Stimulated activated naive CD8-positive, alpha-beta T cell treated with anti-CD3 and anti-CD28 coated beads, Interleukin-15, Interleukin-2, amounts not matched to agents 100 ng/mL and 50 ng/mL, for 24 hours (primary cell): ENCODE measurements around the gene NMBR.
"Not testable (repeated sequence)": the region's sequence is repeated elsewhere in the genome, so short reads cannot be mapped to it uniquely, and the experiment has no call there.

Source experiments
- H3K27ac Mint-ChIP-seq: one replicate; pipeline ENCODE4 v1.8.0; 2021; ENCODE audit warnings: mild to moderate bottlenecking, mixed read lengths
- H3K27me3 Mint-ChIP-seq: one replicate; pipeline ENCODE4 v1.8.0; 2021; ENCODE audit warnings: mixed read lengths
- H3K36me3 Mint-ChIP-seq: one replicate; pipeline ENCODE4 v1.8.0; 2021; ENCODE audit warnings: low read depth, mixed read lengths
- H3K4me1 Mint-ChIP-seq: one replicate; pipeline ENCODE4 v1.8.0; 2021; ENCODE audit warnings: low read depth, mixed read lengths
- H3K4me3 Mint-ChIP-seq: one replicate; pipeline ENCODE4 v1.8.0; 2021; ENCODE audit warnings: mild to moderate bottlenecking, mixed read lengths
- H3K9me3 Mint-ChIP-seq: one replicate; pipeline ENCODE4 v1.8.0; 2021; ENCODE audit warnings: mixed read lengths

Gene NMBR

GRCh38 chr6:142146828-142147662 lies at the start of gene NMBR, which contains the start of gene VTA1:
NMBR (minus strand) TSS chr6:142147122; CDS start chr6:142088658, 58,464 bp downstream.
VTA1 (plus strand) TSS chr6:142147263; CDS start chr6:142147288, 25 bp downstream.
- Mint-ChIP-seq H3K27ac (peak within 1 kb of the TSS; percentile 88), H3K4me3 (peak within 1 kb of the TSS; percentile 94), H3K9me3 (no peaks in the 10 kb centered on the region), H3K4me1 (peaks cover 63% of the 10 kb centered on the region), H3K27me3 (no peaks in the 10 kb centered on the region), H3K36me3 (peaks cover 22% of the 10 kb centered on the region)

GRCh38 chr6:142195862-142196541 lies 49.1 kb upstream of the NMBR start:
- no peaks in the 10 kb centered on the region for H3K9me3 Mint-ChIP-seq
- no peak overlapping the region for H3K4me3 Mint-ChIP-seq
- H3K4me1 Mint-ChIP-seq, result peaks cover 34% of the 10 kb centered on the region
- peak overlapping the region; percentile 23 for H3K27ac Mint-ChIP-seq
- H3K27me3 Mint-ChIP-seq, result no peaks in the 10 kb centered on the region
- H3K36me3 Mint-ChIP-seq, result peaks cover 50% of the 10 kb centered on the region

- no peaks in the 10 kb centered on the region for H3K9me3 Mint-ChIP-seq
- H3K36me3 Mint-ChIP-seq, result peaks cover 47% of the 10 kb centered on the region
Measured at GRCh38 chr6:142193621-142194020, 46.7 kb upstream of the NMBR start.

GRCh38 chr6:142192343-142192742 lies 45.4 kb upstream of the NMBR start:
- H3K9me3 Mint-ChIP-seq, result no peaks in the 10 kb centered on the region
- no peak overlapping the region for H3K27ac Mint-ChIP-seq
- no peak overlapping the region for H3K4me3 Mint-ChIP-seq
- H3K27me3 Mint-ChIP-seq, result no peaks in the 10 kb centered on the region
- peaks cover 43% of the 10 kb centered on the region for H3K36me3 Mint-ChIP-seq
- H3K4me1 Mint-ChIP-seq, result peaks cover 34% of the 10 kb centered on the region

More at GRCh38 chr6:142193621-142194020, 46.7 kb upstream of the NMBR start:
- peaks cover 34% of the 10 kb centered on the region for H3K4me1 Mint-ChIP-seq
- no peaks in the 10 kb centered on the region for H3K27me3 Mint-ChIP-seq
- H3K4me3 Mint-ChIP-seq, result no peak overlapping the region
- H3K27ac Mint-ChIP-seq, result no peak overlapping the region

- no peak overlapping the region for H3K27ac Mint-ChIP-seq
- no peak overlapping the region for H3K4me3 Mint-ChIP-seq
- H3K9me3 Mint-ChIP-seq, result no peaks in the 10 kb centered on the region
- peaks cover 4% of the 10 kb centered on the region for H3K4me1 Mint-ChIP-seq
- peaks cover 28% of the 10 kb centered on the region for H3K36me3 Mint-ChIP-seq
- H3K27me3 Mint-ChIP-seq, result no peaks in the 10 kb centered on the region
Measured at GRCh38 chr6:142189057-142189456, 42.1 kb upstream of the NMBR start.

GRCh38 chr6:142188341-142188740 lies 41.4 kb upstream of the NMBR start:
- H3K27ac Mint-ChIP-seq, H3K27me3 Mint-ChIP-seq, H3K9me3 Mint-ChIP-seq, H3K4me3 Mint-ChIP-seq, H3K4me1 Mint-ChIP-seq: not testable (repeated sequence)
- peaks cover 22% of the 10 kb centered on the region for H3K36me3 Mint-ChIP-seq

- Mint-ChIP-seq H3K27me3 (no peaks in the 10 kb centered on the region), H3K36me3 (peaks cover 16% of the 10 kb centered on the region), H3K9me3 (no peaks in the 10 kb centered on the region), H3K27ac (no peak overlapping the region), H3K4me3 (no peak overlapping the region), H3K4me1 (no peaks in the 10 kb centered on the region)
Measured at GRCh38 chr6:142187209-142187608, 40.3 kb upstream of the NMBR start.

- Mint-ChIP-seq H3K4me1 (no peaks in the 10 kb centered on the region), H3K4me3 (no peak overlapping the region)
Measured at GRCh38 chr6:142185641-142186040, 38.7 kb upstream of the NMBR start.

GRCh38 chr6:142184307-142184706 lies 37.4 kb upstream of the NMBR start:
- Mint-ChIP-seq H3K4me1 (no peaks in the 10 kb centered on the region), H3K36me3 (peaks cover 12% of the 10 kb centered on the region), H3K27me3 (no peaks in the 10 kb centered on the region), H3K9me3 (no peaks in the 10 kb centered on the region), H3K27ac (no peak overlapping the region), H3K4me3 (no peak overlapping the region)

More at GRCh38 chr6:142185641-142186040, 38.7 kb upstream of the NMBR start:
- Mint-ChIP-seq H3K27ac (no peak overlapping the region), H3K9me3 (no peaks in the 10 kb centered on the region), H3K36me3 (peaks cover 18% of the 10 kb centered on the region), H3K27me3 (no peaks in the 10 kb centered on the region)

- Mint-ChIP-seq H3K36me3 (peaks cover 17% of the 10 kb centered on the region), H3K4me1 (no peaks in the 10 kb centered on the region), H3K4me3 (no peak overlapping the region), H3K27me3 (no peaks in the 10 kb centered on the region), H3K27ac (no peak overlapping the region), H3K9me3 (no peaks in the 10 kb centered on the region)
Measured at GRCh38 chr6:142183351-142183750, 36.4 kb upstream of the NMBR start.

- H3K9me3 Mint-ChIP-seq, result peaks cover 11% of the 10 kb centered on the region
Measured at GRCh38 chr6:142182004-142182403, 35.1 kb upstream of the NMBR start.

GRCh38 chr6:142178129-142178528 lies 31.2 kb upstream of the NMBR start:
- no peak overlapping the region for H3K4me3 Mint-ChIP-seq
- peaks cover 67% of the 10 kb centered on the region for H3K36me3 Mint-ChIP-seq
- H3K27ac Mint-ChIP-seq, result no peak overlapping the region
- H3K4me1 Mint-ChIP-seq, result no peaks in the 10 kb centered on the region
- H3K9me3 Mint-ChIP-seq, result peaks cover 11% of the 10 kb centered on the region
- H3K27me3 Mint-ChIP-seq, result no peaks in the 10 kb centered on the region

More at GRCh38 chr6:142182004-142182403, 35.1 kb upstream of the NMBR start:
- no peaks in the 10 kb centered on the region for H3K27me3 Mint-ChIP-seq
- no peak overlapping the region for H3K4me3 Mint-ChIP-seq
- H3K36me3 Mint-ChIP-seq, result peaks cover 30% of the 10 kb centered on the region
- H3K4me1 Mint-ChIP-seq, result no peaks in the 10 kb centered on the region
- H3K27ac Mint-ChIP-seq, result peak overlapping the region; percentile 61

- Mint-ChIP-seq H3K4me3 (no peak overlapping the region), H3K9me3 (peaks cover 11% of the 10 kb centered on the region), H3K27ac (no peak overlapping the region), H3K4me1 (no peaks in the 10 kb centered on the region), H3K36me3 (peaks cover 84% of the 10 kb centered on the region), H3K27me3 (no peaks in the 10 kb centered on the region)
Measured at GRCh38 chr6:142174703-142175102, 27.8 kb upstream of the NMBR start.

GRCh38 chr6:142173980-142174379 lies 27.1 kb upstream of the NMBR start:
- Mint-ChIP-seq H3K36me3 (peaks cover 81% of the 10 kb centered on the region), H3K27ac (no peak overlapping the region), H3K4me3 (no peak overlapping the region), H3K9me3 (peaks cover 11% of the 10 kb centered on the region), H3K27me3 (no peaks in the 10 kb centered on the region), H3K4me1 (no peaks in the 10 kb centered on the region)

- Mint-ChIP-seq H3K36me3 (peaks cover 81% of the 10 kb centered on the region), H3K27me3 (no peaks in the 10 kb centered on the region), H3K4me1 (no peaks in the 10 kb centered on the region), H3K27ac (no peak overlapping the region), H3K9me3 (peaks cover 5% of the 10 kb centered on the region), H3K4me3 (no peak overlapping the region)
Measured at GRCh38 chr6:142172758-142173157, 25.8 kb upstream of the NMBR start.
